Measurements from ENCODE around the gene MCM7.
A peak's percentile ranks its signal among the peaks of the same experiment; 100 is the strongest.

The MCM7 gene

DNA sequence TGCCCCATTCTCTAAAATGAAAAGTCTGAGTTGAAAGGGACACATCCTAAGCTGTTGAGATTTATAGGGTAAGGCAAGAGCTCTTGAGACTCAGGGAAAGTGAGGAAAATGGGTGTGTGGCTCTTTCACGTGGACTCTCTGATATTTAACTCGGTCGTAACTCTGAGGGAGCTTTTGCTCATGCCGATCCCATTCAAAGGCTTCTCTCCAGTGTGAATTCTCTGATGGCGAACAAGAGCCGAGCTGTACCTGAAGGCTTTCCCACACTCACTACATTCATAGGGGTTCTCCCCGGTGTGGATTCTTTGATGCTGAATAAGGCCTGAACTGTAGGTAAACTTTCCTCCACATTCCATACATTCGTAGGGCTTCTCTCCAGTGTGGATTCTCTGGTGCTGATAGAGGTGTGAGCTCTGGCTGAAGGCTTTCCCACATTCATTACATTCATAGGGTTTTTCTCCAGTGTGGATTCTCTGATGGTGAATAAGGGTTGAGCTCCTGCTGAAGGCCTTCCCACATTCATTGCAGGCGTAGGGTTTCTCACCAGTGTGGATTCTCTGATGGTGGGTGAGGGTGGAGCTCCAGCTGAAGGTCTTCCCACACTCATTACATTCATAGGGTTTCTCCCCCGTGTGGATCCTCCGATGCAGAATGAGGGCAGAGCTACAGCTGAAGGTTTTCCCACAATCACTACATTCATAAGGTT lies 30.0 kb downstream of the MCM7 start:
- DNase-seq (ENCODE audit: low spot score) = no peak

- DNase-seq (ENCODE audit: low spot score) = no peak
Measured at GRCh38 chr7:100069991-100070390, 31.2 kb downstream of the MCM7 start.

DNA sequence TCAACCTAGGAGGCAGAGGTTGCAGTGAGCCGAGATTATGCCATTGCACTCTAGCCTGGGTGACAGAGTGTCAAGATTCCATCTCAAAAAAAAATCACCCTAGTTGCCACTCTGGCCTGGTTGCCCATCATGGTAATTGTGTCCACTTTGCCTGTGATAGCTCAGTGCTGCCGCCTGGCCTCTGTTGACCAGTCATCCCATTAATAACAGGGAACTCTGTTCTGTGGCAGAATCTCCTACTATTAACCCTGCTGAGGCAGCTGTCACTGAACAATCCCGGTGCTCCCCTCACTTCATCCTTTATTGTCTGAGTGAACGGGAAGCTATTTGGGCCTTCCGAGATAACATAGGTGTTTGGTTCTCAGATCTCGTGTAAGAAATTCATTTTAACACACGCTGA lies 34.2 kb downstream of the MCM7 start:
- no peak for DNase-seq (ENCODE audit: low spot score)

GRCh38 chr7:100065452-100066186 lies 35.6 kb downstream of the MCM7 start:
- no peak for DNase-seq (ENCODE audit: low spot score)

DNA sequence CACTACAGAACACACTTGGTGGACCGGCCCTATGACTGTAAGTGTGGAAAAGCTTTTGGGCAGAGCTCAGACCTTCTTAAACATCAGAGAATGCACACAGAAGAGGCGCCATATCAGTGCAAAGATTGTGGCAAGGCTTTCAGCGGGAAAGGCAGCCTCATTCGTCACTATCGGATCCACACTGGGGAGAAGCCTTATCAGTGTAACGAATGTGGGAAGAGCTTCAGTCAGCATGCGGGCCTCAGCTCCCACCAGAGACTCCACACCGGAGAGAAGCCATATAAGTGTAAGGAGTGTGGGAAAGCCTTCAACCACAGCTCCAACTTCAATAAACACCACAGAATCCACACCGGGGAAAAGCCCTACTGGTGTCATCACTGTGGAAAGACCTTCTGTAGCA lies 37.0 kb downstream of the MCM7 start:
- DNase-seq (ENCODE audit: low spot score) = no peak

DNA sequence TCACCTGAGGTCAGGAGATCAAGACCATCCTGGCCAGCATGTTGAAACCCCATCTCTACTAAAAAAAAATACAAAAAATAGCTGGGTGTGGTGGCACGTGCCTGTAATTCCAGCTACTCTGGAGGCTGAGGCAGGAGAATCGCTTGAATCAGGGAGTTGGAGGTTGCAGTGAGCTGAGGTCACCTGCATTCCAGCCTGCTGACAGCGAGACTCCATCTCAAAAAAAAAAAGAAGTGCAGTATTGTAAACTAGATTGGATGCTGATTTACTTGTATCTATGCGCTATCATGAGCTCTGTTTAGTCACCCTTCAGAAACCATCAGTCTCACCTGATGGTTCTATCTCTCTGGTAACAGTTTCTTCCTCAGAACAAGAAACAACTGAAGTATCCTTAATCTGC lies 37.8 kb downstream of the MCM7 start:
- no peak for DNase-seq (ENCODE audit: low spot score)

- no peak for DNase-seq (ENCODE audit: low spot score)
Measured at GRCh38 chr7:100061518-100062193, 39.5 kb downstream of the MCM7 start.

- no peak for DNase-seq (ENCODE audit: low spot score)
Measured at GRCh38 chr7:100059251-100059739, 41.9 kb downstream of the MCM7 start.

DNA sequence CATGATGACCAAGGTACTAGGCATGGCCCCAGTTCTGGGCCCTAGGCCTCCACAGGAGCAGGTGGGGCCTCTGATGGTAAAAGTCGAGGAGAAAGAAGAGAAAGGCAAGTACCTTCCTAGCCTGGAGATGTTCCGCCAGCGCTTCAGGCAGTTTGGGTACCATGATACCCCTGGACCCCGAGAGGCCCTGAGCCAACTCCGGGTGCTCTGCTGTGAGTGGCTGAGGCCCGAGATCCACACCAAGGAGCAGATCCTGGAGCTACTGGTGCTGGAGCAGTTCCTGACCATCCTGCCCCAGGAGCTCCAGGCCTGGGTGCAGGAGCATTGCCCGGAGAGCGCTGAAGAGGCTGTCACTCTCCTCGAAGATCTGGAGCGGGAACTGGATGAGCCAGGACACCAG lies 44.2 kb downstream of the MCM7 start:
- no peak for DNase-seq (ENCODE audit: low spot score)

DNA sequence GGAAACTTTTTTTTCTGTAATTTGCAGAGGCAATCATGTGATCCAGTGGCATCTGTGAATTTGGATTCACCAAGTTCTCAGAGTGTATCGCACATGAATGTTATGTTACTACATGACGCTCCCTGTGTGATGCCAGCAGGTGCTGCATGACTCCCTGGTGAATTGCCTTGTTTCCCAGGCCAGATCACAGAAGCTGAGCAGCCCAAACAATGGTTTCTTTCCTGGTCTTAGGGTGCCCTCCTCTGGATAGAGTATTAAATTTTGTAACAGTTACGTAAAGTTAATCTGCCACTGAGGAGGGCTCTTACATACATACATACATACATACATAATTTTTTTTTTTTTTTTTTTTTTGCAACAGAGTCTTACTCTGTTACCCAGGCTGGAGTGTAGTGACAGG lies 48.0 kb downstream of the MCM7 start:
- DNase-seq (ENCODE audit: low spot score) = peak; percentile 58

- DNase-seq (ENCODE audit: low spot score) = no peak
Measured at GRCh38 chr7:100051611-100052010, 49.6 kb downstream of the MCM7 start.

DNA sequence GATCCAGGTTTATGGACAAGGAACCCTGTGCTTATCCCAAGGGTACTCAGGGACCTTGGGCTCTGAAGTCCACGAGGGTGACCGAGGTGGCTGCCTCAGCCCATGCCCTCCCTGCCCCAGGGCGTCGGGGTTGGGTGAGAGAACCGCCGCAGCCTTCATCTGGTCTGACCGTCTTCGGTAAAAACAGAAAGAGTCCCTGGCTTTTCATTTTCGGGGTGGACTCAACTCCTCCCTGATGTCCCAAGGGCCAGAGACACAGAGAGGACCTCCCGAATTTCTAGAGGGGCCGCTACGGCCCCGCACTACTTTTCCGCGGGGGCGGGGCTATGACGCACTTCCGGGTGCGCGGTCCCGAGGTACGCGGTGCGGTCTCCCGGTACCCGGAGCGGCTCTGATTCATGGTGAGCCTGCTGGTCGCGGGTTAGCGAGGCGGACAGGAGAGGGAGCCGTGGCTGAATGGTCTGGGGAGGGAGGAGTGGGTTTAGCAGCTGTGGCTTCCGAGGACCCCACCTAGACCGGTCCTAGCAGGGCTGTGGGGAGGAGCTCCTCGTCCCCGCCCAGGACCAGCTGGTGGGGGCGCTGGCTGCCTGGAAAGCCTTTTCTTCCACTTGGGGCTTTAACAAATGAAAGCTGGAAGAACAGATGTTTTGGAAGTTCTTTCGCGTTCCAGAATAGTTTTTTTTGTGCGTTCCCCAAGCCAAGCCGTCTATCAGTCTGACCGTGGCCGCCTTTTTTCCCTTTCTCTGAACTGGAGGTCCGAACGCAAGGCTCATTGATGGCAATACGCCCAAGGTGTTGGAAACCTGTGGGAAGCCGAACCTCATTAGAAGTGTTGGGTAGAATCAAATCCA lies 51.5 kb downstream of the MCM7 start, which contains the start of gene ZSCAN21:
TSS of gene ZSCAN21 (plus strand) at position 334 of the 851 bp plus-strand sequence. CDS start 7,233 bp downstream, outside the sequence.
- DNase-seq (ENCODE audit: low spot score) = peak; percentile 63

GRCh38 chr7:100048680-100049079 lies 52.5 kb downstream of the MCM7 start:
- DNase-seq (ENCODE audit: low spot score) = no peak

- no peak for DNase-seq (ENCODE audit: low spot score)
Measured at GRCh38 chr7:100044718-100045117, 56.5 kb downstream of the MCM7 start.
